ENCODE data around the gene NAT10.
A peak's percentile ranks its signal among the peaks of the same experiment; 100 is the strongest.
"Not testable (repeated sequence)": the region's sequence is repeated elsewhere in the genome, so short reads cannot be mapped to it uniquely, and the experiment has no call there.

NAT10 gene
- total RNA-seq, result 49.8 to 60.3 reads per million in 2 donors

- DNase-seq, result peak; percentile 77
Observed at GRCh38 chr11:34105079-34105956, at the start of gene NAT10. TSS of gene NAT10 (plus strand) at chr11:34105629. CDS start at chr11:34108226, 2,597 bp downstream.

DNA sequence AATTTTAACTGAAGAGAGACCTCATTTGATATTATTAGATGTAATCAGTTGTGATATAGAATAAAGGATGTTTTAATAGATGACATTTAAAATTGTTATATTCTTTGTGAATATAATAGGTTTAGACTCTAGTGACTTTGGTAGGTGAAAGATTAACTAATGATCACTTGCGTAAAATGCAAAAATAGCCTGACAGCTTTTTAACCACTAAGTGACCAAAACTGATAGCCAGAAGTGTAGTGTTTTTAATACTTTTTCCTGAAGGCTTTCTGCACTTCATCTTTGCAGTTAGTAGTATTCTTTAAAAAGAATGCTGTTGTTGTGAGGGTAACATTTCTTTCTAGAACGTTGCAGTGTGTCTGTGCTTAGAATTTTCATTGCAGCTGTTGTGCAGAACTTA, 48.8 kb upstream of the NAT10 start:
- no peak for DNase-seq

DNA sequence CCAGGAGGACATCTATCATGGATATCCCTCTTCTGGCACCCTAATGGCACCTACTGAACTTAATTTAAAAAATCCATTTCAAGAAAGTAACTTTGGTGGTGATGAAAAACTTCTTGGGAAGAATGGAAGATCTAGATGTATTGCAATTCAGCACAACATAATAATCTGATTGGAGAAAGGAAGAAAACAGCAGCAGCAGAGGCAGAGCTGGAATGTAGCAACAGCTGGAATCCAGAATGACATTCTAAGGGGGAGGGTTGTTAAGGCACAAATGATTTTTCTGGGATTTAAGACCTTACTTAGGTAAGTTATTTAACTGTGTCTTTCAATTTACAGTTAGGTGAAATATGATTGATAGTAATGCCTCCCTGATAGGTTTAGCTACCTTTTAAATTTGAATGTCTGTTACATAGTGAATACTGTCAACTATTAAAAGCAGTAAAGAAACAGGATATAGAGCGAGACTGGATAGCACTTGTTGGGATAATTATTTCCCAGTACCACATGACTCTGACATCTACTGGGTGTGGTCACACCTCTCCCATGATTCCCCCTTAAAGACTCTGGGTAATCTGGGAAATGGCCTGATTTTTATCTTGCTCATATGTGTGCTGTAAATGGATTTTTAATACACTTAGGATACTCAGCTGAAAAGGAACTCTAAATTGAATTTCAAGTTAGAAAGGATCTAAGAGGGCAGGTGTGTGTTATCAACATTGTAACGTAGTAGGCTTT, 42.2 kb upstream of the NAT10 start:
- DNase-seq, result no peak

- no peak for DNase-seq
Observed at GRCh38 chr11:34064291-34064690, 41.1 kb upstream of the NAT10 start.

DNA sequence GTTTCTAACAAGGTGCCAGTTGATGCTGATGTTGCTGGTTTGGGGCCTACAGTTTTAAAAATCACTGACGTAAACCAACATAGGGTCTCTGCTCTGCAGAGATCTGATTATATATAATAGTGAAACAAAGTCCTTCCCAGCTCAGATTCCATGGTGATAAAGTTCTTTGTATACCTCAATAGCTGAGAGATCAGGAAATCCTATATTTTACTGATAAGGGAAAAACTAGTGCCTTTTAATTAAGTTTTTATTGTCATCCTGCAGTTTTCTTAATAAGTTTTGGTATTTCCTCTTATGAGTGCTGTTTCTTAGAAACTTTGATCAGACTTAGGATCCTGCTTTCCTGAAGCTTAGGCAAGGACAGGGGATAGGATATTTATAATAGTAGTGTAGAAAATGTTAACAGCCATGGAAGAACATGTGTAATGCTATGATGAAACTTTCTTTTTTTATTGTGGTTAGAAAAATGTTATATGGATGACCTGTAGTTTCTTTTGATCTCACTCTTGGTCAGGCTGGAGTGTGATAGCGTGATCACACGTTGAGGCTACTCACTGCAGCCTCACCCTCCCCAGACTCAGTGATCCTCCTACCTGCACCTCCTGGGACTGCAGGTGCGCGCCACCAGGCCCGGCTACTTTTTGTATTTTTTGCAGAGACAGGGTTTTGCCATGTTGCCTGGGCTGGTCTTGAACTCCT, 39.8 kb upstream of the NAT10 start:
- no peak for DNase-seq

- DNase-seq, result not testable (repeated sequence)
Observed at GRCh38 chr11:34066766-34067165, 38.7 kb upstream of the NAT10 start.

GRCh38 chr11:34067383-34068065, 37.9 kb upstream of the NAT10 start:
- no peak for DNase-seq

GRCh38 chr11:34068111-34068510, 37.3 kb upstream of the NAT10 start:
- DNase-seq, result no peak

DNA sequence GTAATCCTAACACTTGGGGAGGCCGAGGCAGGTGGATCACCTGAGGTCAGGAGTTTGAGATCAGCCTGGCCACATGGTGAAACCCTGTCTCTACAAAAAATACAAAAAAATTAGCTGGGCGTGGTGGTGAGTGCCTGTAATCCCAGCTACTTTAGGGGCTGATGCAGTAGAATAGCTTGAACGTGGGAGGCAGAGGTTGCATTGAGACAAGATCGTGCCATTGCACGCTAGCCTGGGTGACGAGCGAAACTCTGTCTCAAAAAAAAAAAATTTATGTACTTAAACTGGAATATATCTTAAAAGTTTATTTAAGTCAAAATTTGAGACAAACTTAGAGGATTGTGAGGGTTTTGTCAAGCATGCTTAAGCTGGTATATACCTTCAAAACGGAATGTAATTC, 34.1 kb upstream of the NAT10 start:
- DNase-seq, result not testable (repeated sequence)

DNA sequence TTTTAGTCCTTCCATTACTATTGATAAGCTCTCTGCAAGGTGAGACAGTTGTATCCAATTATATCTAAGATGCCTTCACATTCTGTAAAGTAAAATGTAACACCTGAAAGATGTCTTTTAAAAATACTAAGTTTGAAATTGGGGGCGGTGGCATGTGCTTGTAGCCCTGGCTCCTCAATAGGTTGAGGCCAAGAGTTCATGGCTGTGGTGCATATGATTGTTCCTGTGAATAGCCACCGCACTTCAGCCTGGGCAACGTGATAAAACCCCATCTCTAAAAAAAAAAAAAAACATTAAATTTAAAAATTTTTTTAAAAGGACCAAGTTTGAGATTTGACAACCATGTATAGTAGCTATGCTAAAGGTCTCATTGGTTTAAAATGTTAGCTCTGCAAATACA, 33.4 kb upstream of the NAT10 start:
- no peak for DNase-seq

GRCh38 chr11:34072832-34073231, 32.6 kb upstream of the NAT10 start:
- DNase-seq, result no peak

DNA sequence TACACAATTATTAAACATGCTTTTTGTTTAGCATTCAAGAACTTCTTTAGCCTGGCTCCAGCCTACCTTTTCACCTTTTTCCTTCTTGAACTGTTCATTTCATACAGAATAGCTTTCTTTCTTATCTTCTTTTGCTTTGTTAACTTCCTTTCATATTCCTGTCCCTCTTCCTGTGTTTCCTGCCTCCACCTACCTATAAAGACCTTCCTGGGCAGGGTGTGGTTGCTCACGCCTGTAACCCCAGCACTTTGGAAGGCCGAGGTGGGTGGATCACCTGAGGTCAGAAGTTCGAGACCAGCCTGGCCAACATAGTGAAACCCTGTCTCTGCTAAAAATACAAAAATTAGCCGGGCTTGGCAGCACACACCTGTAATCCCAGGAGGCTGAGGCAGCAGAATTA, 31.0 kb upstream of the NAT10 start:
- DNase-seq, result no peak

GRCh38 chr11:34075178-34075820, 30.1 kb upstream of the NAT10 start:
- no peak for DNase-seq

DNA sequence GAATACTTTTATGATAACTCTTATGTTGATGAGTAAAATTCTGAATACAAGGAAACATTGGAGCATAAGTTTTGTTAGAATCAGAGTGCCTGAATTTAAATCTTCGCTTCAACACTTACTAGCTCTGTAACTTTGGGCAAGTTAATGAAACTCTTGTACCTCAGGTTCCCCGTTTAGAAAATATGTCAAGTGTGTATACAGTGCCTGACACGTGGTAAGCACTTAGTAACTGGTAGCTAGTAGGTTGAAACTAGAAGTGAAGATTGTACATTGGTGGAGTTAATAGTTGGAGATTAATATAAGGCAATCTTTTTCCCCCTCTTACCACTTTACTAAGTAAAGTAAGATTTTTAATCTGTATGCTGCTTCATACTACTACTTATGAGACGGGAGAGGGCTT, 24.8 kb upstream of the NAT10 start:
- no peak for DNase-seq

DNA sequence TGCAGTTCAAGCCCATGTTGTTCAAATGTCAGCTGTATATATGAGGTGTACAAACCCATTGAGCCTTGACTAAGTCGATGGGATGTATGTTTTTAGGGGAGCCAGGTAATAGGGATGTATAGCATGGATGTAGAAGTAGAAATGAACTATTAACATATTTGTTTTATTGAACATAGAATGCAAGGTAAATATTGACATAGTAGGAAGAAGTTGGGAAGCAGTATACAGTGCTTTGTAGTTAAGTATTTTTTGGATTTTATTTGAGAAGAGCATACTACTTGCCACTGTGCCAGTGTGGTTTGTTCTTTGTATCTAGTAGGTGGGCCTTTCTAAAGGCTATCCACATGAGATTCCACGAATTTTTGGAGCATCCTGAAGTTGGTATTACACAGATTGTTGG, 20.8 kb upstream of the NAT10 start:
- no peak for DNase-seq

- no peak for DNase-seq
Observed at GRCh38 chr11:34086554-34087283, 18.7 kb upstream of the NAT10 start.

GRCh38 chr11:34091825-34092224, 13.6 kb upstream of the NAT10 start:
- no peak for DNase-seq

DNA sequence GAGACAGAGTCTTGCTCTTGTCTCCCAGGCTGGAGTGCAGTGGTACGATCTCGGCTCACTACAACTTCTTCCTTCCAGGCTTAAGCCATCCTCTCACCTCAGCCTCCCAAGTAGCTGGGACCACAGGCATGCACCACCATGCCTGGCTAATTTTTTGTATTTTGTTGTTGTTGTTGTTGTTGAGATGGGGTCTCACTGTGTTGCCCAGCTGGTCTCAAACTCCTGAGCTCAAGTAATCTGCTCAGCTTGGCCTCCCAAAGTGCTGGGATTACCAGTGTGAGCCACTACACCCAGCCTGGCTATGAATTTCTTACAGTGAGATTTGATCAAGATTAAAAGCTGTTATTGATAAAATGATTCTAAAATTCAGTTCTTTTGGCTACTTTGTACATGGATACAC, 10.5 kb upstream of the NAT10 start:
- not testable (repeated sequence) for DNase-seq

DNA sequence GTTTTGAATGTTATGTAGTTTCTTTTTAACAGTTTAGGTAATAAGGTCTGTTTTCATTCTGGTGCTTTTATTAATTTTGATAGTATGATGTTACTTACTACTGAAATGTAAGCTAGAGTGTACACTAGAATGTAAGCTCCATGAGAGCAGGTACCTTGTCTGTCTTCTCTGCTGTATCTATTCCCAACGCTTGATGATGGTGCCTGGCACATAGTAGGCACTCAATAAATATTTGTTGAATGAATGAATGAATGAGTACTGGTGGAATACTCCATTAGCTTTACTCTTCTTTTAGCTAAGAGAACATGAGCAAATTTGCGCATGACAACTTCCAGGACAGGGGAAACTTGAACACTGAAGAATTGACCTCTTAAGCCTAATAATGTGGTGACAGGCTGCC, 6.6 kb upstream of the NAT10 start:
- DNase-seq, result no peak

DNA sequence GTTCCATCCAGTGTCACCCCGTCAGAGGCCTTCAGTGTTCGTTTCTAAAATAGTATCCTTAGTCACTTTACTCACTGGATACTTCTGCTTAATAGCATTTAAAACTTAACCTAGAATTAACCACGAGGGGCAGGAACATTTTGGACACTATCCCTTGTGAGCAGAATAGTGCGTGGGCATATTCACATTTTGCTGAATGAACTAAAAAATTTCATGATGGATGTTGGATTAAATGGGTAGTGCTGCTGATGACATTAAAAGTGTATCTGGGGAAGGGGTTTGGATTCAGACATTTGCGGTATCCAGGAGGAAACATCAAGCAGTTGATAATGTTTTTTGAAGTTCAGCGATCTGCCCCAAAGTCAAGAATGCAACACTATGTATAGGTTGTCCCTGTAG, 750 bp upstream of the NAT10 start:
- no peak for DNase-seq

DNA sequence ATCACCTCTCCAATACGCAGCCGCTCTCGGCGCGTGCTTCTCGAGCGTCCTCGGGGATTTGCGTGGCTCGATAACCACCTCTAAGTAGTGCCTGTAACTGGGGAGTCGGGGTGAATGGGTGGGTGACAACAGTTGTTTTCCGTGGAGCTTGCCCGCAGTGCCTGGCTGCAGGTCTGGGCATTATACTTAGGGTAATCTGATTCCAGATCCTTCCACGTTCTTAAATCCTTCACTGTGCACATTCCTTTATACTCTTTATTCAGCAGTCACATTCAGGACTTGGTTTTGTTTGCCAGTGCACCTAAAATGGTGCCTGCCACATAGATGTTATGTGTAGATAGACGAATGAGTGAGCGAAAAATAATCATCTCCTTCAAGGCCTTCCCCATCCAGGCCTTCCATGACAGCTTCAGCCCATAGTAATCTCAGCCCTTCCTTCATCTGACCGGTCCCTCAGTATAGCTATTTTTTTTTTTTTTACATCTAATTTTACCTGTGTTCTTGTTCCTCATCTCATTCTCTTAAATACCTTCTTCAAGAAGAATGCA, 602 bp downstream of the NAT10 start:
- DNase-seq, result no peak

All from activated gamma-delta T cell (primary cell).